Cortex of kidney (tissue), 1 donor: ENCODE results near the gene PTOV1.

Experiments
- DNase-seq: peaks from one replicate; lab custom pipeline; 2025; lab: John Stamatoyannopoulos, UW

The PTOV1 gene

GRCh38 chr19:49850487-49851342 lies at the start of gene PTOV1:
PTOV1 (plus strand) TSS chr19:49851159.
- DNase-seq = no peak

GRCh38 chr19:49801401-49801888 lies 49.5 kb upstream of the PTOV1 start:
- DNase-seq = no peak

GRCh38 chr19:49801966-49802661 lies 48.8 kb upstream of the PTOV1 start:
- DNase-seq = no peak

- no peak for DNase-seq
Measured at GRCh38 chr19:49802836-49803528, 48.0 kb upstream of the PTOV1 start.

GRCh38 chr19:49803529-49803856 lies 47.5 kb upstream of the PTOV1 start:
- no peak for DNase-seq

GRCh38 chr19:49805822-49806619 lies 44.9 kb upstream of the PTOV1 start:
- DNase-seq = no peak

- no peak for DNase-seq
Measured at GRCh38 chr19:49806620-49806959, 44.4 kb upstream of the PTOV1 start.

- DNase-seq = no peak
Measured at GRCh38 chr19:49807058-49807903, 43.7 kb upstream of the PTOV1 start.

- DNase-seq = no peak
Measured at GRCh38 chr19:49807904-49808675, 42.9 kb upstream of the PTOV1 start.

- no peak for DNase-seq
Measured at GRCh38 chr19:49808711-49809159, 42.2 kb upstream of the PTOV1 start.

- DNase-seq = no peak
Measured at GRCh38 chr19:49809160-49809940, 41.6 kb upstream of the PTOV1 start.

- no peak for DNase-seq
Measured at GRCh38 chr19:49809941-49810389, 41.0 kb upstream of the PTOV1 start.

- no peak for DNase-seq
Measured at GRCh38 chr19:49811328-49811727, 39.6 kb upstream of the PTOV1 start.

- no peak for DNase-seq
Measured at GRCh38 chr19:49812452-49812996, 38.4 kb upstream of the PTOV1 start.

- no peak for DNase-seq
Measured at GRCh38 chr19:49812997-49813861, 37.7 kb upstream of the PTOV1 start, which contains the start of gene FUZ. FUZ (minus strand) TSS chr19:49813292; CDS start chr19:49813106, 186 bp downstream.

- DNase-seq = no peak
Measured at GRCh38 chr19:49814010-49814409, 36.9 kb upstream of the PTOV1 start.

GRCh38 chr19:49816590-49816989 lies 34.4 kb upstream of the PTOV1 start:
- DNase-seq = no peak
